ENCODE results near the gene NUP107.
"Not testable (repeated sequence)": the region's sequence is repeated elsewhere in the genome, so short reads cannot be mapped to it uniquely, and the experiment has no call there.

Gene NUP107
- 38.9 to 65.6 (median 59.9) reads per million in 4 donors for total RNA-seq

DNA sequence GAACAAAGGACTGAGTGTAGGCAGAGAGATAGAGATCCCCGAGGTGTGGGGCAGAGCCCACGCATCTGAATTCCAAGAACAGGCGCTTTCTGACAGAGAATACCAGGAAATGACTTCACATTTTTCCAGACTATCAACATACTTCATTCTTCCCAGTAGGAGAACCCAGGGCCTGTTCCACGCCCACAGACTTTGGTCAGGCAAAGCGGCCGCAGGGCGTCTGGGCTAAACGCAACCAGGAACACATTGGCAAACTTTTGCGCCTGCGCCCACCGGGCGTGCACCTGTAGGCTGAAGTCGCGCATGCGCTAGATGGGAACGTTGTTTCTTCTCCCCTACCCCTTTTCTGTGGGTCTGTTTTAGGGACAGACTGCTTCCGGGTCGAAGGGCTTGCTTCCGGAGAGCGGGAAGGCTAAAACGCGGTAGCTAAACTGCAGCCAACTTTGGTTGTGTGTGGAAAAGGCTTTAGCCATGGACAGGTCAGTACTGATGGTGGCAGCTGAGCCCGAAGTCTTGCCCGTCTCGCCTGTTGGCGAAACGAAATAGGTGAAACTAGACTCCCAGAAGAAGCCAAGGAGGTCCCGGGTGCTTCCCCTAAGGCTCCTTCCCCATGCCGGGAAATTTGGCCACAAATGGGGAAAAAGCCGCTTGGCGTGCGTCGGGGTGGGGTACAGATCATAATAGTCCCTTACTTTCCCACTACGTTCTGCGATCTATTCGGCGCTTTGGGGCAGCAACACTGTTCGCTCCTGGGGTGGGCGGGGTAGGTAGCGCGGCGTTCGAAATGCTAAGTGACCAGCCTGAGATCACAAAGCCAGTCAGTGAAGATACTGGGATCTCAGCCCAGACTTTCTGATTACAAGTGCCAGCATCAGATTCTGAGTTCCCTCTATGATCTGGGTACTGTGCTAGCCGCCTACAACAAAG, at the start of gene NUP107:
Gene NUP107, plus strand, starts transcription at position 384 of the 927 bp plus-strand sequence. Its CDS starts 88 bp downstream, at position 472.
- DNase-seq = peak; percentile 97 to 99 (median 97)

DNA sequence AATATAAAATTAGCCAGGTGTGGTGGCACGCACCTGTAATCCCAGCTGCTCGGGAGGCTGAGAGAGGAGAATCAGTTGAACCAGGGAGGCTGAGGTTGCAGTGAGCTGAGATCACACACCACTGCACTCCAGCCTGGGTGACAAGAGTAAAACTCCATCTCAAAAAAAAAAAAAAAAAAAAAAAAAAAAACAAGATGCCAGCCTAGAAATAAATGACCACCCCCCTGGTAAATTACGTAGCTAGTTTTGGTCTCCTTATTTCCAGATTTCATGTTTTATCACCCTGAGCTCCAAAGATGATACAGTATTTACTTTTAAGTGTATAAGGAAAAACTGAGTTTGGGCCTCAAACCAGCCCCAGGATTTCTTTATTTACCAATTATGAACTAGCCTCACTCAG, 49.3 kb upstream of the NUP107 start:
- not testable (repeated sequence) for DNase-seq

DNA sequence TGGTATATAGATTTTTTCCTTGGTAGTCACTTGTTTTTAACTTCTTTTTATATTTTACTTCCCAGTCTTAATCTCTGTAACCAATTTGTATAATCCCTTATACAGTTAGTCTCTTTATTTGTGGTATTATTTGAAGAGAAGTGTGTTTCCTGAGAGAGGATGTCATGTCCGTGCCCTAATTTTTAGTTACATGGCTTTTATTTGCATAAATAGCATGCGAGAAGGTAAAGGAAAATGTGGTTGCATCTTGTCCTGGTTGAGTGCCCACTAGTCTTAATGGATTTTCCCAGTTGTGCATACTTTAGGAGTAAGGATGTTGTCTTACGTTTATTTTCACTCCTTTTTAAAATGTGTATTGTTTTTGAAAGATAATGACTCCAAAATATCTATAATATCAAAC, 48.6 kb upstream of the NUP107 start:
- DNase-seq = no peak

DNA sequence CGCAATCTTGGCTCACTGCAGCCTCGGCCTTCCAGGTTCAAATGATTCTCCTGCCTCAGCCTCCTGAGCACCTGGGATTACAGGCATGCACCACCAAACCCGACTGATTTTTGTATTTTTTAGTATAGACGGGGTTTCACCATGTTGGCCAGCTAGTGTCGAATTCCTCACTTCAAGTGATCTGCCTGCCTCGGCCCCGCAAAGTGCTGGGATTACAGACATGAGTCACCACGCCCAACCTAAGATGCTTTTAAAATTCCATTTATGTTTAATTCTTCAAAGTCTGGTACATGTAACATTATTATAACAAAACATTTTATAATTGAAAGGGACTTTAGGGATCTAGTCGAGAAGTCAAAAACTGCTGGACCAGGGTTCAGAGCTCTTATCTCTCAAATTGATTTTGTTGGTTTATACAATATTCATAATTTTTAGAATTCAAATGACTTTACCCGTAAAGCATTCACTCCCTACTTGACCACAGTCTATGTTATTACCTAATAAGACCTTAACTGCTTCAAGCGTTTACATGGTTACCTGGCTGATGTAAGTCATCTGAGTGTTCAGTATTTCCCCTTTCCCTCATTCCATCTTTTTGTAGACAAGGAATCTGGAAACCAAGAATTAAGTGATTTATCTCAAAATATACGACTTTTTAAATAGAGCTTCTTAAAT, 47.9 kb upstream of the NUP107 start:
- no peak for DNase-seq

DNA sequence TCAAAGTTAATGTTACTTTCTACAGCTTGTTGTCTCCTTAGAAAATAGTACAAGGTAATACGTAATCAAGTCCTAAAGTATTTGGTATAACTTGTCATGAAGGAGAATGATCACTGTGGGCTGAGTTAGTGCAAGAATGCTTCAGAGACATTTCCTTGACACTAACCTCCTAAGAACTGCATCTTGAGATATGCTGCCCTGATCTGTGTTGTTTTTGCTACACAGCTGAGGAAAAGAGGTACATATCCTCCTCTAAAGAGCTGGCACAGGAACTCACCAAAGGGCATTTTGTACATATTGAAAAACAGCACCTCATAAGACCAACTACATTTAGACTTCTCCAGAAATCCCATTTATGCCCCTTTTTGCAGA, 47.4 kb upstream of the NUP107 start:
- no peak for DNase-seq

DNA sequence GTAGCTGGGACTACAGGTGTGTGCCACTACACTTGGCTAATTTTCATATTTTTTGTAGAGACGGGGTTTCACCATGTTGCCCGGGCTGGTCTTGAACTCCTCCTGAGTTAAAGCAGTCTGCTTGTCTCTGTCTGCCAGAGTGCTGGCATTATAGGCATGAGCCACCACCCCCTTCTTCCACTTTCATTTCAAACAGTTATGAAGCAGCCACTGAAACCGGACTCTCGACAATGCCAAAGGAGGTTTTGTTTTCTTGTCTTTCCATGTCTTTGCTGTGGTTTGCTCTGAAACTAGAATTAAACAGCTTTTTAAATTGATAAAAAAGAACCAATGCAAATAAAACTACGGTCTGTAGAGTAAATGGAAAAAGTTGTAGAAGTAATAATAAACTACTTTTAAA, 45.6 kb upstream of the NUP107 start:
- peak in 3 of 5 donors; percentile 8 to 73 (median 12) for DNase-seq

DNA sequence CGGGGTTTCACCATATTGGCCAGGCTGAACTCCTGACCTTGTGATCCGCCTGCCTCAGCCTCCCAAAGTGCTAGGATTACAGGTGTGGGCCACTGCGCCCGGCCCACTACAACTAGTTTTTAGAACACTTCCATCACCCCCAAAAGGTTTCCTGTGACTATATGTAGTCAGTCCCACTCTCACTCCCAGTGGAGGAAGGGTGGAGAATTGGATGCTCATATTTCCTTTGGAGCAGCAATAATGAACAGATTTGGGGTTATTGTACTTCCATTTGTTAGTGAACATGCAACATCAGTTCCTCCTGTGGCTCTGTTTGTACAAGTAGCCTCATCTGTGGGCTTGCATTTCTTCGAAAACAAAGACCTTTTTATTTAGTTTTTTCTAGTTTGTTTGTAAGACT, 40.3 kb upstream of the NUP107 start:
- DNase-seq = no peak

DNA sequence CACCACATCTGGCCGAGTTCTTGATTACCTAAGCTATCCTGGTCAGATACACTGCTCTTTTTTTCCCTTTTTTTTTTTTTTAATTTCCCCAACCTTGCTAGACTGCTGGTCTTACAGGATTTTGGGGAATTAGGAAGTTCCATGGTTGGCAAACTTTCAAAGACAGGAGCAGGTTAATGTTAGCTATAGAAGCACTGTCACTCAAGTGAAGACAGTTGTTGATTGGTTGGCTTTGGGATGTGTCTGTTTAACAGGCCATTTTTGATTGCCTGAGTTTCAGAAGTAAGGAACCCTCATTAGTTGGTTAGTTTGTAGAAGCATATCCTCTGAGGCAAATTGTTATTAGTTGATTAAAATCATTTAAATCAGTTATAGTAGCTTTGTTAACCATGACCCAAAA, 39.3 kb upstream of the NUP107 start:
- no peak for DNase-seq

DNA sequence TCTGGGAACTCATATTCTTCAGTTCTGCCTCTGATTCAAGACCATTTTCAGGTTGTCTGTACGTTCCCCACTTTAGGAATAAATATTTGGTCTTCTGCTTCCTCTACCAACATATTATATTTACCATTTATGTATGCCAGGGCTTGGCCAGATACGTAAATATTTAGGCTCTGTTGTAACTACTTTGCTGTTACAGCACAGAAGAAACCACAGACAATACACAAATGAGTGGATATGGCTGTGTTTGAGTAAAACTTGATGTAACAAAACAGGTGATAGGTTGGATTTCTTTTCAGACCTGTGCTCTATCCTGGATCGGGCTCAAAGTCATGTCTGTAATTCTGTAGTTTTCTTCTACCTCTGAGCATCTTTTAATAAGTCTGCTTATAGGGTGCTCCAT, 38.6 kb upstream of the NUP107 start:
- DNase-seq = peak in 1 of 5 donors; percentile 63

DNA sequence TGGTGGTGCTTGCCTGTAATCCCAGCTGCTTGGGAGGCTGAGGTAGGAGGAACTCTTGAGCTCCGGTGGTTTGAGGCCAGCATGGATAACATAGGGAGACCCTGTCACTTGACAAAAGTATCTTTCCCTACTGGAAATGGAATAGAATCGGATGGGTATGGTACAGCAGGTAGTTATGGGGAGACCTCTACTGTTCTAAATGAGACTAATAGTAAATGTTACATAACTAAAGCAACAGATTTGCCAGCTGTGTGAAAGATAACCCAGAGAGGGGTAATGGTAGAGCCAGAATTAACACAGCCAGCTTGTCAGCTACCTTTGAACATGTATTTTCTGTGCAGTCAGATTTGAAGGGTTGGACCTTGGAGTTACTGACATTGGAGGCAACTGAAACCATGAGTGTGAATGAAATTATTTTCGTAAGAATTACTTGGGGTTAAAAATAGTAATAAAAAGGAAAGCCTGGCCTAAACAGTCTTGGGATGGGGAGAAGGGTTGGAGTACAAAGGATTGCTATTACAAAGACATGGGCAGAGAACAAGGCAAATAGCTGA, 21.7 kb upstream of the NUP107 start:
- DNase-seq = no peak

DNA sequence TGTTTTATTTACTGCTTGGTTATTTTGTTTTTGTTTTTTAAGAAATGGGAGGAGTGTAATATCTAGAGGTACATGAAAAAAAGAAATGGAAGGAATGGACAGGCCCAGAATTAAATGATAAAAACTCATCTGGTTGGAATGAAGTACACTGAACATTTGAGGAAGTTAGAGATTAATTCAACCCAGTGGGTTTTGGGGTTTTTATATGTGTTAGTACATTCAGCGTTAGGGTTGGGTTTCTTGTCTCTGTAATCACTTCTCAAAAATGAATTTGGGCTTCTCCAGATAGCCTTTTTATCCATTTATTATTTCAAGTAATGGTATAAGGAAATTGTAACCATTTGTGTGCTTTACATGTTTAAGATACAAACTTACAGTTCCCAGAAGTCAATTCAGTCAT, 19.5 kb upstream of the NUP107 start:
- no peak for DNase-seq

DNA sequence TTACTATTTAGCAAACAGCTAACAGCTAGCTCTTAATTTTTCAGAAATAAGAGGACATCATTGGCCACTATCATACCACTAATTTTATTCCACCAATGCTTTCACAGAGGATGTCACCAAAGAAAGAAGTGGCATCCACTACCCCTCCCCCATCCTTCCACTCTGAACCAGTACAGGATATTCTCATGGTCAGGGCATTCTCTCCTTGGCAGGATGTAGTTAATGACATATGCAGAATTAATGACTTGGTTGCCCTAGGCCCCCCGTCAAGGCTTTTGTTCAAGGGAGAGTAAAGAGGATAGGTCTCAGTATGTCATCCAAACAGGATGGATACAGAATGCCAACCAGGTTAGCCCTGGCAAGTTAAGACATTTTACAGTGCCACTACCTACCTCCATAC, 18.9 kb upstream of the NUP107 start:
- peak in 1 of 5 donors; percentile 11 for DNase-seq

DNA sequence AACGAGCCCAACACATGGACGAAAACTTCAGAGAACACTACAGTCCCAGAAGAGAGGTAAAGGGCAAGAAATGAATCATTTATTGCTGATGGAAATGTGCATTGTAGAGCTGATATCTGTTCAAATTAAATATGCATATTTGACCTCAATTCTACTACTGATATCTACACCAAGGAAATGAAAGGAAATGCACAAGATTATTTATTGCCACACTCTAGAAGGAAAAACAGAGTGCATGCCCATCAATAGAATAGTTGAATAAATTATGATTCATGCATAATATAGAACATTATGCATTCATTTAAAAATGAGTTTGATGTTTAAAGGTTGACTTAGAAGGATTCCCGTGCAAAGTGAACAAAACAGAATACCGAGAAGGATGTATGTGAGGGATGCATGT, 15.6 kb upstream of the NUP107 start:
- no peak for DNase-seq

DNA sequence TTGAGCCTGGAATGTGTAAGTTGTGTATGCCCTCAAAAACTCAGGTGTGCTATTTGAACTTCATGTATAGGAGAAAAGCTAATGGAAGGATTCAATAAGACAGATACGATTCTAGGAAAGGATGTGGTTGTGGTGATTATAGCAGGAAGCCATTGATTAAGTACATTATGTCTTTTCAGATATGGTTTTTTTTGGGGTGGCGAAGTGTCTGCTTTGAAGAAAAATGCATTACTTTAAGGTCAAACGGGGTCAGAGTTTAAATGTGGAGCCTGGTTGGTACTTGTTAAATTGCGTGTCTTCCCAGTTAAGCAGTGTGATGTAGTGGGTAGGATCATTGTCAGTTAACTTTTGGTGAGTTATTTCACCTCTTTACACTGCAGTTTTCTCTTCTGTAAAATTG, 13.0 kb upstream of the NUP107 start:
- peak in 1 of 5 donors; percentile 81 for DNase-seq

DNA sequence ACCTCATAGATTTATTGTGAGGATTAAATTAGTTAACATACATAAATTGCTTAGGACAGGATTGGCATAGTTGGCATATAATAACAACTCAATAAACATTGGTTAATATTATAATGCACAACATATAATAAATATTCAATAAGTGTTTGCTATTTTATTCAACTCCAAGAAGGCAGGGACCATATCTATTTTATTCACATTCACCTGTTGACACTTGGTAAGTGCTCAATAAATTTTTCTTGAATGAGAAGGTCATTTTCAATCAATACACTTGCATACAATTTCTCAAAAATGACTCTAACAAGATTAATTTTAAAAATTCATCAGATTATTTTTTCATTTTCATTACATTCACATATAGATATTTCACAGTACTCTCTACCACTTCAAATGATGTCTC, 12.4 kb upstream of the NUP107 start:
- no peak for DNase-seq

DNA sequence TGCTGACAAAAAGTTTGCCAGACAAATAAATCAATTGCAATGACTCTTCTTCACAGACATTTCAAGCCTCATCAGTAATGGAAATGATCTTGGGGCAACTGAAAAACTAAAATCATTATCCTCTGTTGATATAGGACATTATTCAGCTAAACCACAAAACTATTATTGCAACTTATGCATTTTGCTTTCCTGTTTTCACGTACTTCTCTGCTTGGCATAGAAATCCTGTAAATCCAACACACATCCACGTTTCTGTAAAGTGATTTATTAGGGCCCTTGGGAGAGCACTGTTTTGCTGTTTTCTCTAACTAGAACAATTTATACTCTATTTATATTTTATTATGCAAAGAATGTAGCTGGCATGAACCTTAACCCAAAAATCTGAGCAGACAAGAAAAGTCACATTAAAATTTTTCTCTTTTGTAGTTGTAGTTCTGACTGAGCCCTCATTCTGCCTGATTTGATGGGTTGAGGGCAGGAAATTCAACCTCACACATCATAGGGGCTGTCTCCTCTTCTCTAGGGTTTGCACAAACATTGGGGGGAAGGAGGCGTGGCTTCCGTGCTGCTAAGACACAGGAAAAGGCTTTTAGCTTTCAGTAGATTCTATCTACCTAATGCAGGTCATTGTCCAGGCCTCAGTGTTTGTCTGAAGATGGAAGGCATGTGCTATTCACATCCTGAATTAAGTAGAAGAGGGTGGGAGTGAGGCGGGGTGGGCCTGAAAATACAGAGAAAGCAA, 11.5 kb upstream of the NUP107 start:
- DNase-seq = peak; percentile 17 to 89 (median 34)

DNA sequence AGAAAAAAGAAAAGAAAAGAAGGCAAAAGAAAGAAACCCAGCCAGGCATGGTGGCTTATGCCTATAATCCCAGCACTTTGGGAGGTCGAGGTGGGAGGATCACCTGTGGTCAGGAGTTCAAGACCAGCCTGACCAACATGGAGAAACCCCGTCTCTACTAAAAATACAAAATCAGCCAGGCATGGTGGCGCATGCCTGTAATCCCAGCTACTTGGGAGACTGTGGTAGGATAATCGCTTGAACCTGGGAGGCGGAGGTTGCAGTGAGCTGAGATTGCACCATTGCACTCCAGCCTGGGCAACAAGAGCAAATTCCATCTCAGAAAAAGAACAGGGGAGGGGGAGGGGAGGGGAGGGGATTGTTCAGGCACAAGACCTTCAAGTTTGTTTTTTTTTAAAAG, 9.9 kb upstream of the NUP107 start:
- DNase-seq = not testable (repeated sequence)

DNA sequence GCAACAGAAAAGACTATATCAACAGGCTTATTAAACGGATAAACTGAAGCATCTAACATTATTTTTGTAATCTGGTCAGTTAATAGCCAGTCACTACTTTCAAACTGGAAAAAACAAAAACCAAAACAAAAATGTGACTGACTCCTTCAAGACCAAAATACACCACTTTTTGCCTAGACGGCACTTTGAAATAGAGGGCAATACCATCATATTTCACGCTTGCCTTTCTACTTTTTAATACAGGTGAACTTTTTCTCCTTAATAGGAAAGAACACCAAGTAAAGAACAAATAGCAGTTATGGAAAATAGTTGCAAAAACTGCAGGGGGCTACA, 550 bp upstream of the NUP107 start:
- DNase-seq = no peak

DNA sequence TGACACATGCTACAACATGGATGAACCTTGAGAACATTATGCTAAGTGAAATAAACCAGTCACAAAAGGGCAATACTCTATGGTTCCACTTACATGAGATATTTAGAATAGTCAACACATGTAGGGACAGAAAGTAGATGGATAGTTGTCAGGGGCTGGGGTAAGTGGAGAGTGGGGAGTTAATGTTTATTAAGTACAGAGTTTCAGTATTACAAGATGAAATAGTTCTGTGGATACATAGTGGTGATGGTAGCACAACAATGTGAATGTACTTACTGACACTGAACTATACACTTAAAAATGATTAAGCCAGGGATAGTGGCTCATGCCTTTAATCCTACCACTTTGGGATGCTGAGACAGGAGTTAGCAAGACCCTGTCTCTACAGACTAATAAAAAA, 8.7 kb downstream of the NUP107 start:
- no peak for DNase-seq

DNA sequence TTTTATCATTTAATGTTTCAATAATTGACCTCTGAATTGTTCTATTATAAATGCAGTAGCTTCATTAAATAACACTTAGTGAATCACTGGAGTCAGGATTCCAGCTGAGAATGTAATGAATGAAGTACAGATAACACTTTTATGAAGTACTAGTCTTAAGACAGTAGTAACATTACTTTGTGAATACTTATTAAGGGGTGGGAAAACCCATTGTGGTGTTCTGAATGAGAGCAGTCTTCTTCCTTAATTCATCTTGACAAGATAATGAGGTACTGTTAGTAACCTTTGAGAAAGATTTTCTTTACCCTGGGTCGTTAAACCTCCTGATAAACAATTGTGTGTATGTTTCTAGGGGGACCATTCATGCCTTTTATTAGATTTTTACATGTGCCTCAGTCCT, 12.7 kb downstream of the NUP107 start:
- DNase-seq = no peak

DNA sequence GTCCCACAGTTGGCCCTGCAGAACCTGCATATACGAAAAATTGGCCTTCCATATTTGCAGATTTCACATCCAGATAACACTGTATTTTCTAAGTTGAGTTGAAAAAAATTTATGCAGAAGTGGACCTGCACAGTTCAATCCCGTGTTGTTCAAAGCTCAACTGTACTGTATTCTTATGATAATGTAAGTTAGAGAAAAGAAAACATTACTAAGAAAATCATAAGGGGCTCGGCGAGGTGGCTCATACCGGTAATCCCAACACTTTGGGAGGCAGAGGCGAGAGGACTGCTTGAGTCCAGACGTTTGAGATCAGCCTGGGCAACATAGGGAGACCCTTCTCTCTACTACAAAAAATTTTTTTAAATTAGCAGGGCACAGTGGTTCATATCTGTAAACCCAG, 41.0 kb downstream of the NUP107 start:
- no peak for DNase-seq

DNA sequence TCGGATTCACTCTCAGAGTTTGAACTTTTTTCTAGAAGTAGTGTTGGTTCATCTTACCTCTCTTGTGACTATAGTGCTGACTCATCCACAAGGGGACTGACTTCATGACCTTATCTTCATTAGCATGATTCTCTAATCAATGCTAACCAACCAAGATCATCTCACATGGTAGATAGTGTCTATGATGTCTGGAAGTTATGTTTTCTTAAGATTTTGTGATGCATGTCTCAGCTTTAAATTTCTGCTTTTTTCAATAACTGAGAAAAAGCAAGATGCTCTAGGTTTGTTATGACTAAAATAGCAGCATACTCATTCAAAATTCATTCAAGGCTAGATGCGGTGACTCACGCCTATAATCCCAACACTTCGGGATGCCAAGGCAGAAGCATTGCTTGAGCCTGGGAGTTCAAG, 46.9 kb downstream of the NUP107 start:
- no peak for DNase-seq

DNA sequence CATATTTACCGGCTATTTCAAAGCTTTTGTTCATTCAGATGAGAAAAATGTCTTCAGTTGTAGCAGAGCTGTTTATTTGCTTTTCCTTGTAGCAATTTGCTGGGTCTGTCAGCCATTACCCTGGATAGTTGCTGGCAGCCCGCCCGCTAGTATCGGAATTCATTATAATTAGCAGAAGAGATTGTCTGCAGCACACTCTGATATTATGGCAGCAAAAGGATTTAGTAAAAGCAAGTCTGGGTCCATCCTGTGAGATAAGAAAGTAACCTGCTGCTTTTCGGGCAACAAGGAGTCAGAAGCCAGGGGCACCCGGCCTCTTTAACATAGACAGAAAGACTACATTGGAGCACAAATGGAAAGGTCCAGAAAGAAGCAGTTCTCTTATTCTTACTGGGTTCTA, 53.1 kb downstream of the NUP107 start:
- no peak for DNase-seq
